ENCODE results near the gene GPATCH8. TPM values are rescaled to one million over a fixed set of nuclear protein-coding genes. Genes with fewer than 3 reads are reported as not detected.
"Not testable (repeated sequence)": the region's sequence is repeated elsewhere in the genome, so short reads cannot be mapped to it uniquely, and the experiment has no call there.

The GPATCH8 gene
- total RNA-seq, 1 donor from 2014 or later = 16.6 TPM

DNA sequence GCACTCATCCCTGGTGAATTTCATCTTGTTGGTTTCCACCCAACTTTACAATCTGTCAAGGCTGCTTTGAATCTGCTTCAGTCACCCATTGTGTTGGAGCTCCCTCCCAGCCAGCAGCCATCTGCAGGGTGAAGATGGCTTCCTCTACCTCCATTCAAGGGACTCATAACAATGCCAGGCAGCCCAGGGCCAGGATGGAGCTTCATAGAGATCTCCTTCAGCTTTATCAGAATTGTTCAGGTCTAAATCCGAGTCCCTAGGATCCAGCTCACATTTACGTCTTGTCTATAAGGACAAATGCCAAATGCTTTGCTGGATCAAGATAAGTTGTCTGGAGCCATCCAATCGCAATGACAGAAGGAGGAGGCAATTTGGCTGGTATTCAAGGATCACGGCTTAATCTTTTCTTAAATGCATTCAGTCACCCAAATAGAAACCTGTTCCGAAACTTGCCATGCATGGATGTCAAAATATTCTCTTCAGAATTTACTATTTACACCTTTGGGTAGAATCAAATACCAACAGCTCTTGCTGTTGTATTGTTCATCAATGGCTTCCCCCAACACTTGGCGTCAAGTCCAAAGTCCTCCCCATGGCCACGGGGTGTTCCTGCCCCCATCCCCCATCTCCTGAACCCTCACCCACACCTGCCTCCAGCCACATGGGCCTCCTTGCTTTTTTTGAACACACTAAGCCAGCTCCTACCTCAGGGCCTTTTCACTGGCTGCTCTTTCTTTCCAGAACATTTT, 135.8 kb downstream of the GPATCH8 start:
- Histone ChIP-seq H3K27ac (replicated peaks) (no peak overlapping the region), H3K4me1 (peaks cover 15% of the 10 kb centered on the region), H3K36me3 (no peaks in the 10 kb centered on the region), H3K9me3 (replicated peaks) (no peaks in the 10 kb centered on the region), H3K27me3 (ENCODE audit: low read depth) (peaks cover 72% of the 10 kb centered on the region), H3K4me3 (no peak overlapping the region)
- TF ChIP-seq, protein P1, sequence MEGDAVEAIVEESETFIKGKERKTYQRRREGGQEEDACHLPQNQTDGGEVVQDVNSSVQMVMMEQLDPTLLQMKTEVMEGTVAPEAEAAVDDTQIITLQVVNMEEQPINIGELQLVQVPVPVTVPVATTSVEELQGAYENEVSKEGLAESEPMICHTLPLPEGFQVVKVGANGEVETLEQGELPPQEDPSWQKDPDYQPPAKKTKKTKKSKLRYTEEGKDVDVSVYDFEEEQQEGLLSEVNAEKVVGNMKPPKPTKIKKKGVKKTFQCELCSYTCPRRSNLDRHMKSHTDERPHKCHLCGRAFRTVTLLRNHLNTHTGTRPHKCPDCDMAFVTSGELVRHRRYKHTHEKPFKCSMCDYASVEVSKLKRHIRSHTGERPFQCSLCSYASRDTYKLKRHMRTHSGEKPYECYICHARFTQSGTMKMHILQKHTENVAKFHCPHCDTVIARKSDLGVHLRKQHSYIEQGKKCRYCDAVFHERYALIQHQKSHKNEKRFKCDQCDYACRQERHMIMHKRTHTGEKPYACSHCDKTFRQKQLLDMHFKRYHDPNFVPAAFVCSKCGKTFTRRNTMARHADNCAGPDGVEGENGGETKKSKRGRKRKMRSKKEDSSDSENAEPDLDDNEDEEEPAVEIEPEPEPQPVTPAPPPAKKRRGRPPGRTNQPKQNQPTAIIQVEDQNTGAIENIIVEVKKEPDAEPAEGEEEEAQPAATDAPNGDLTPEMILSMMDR (IDR thresholded peaks at IDR 0.05; ENCODE audit: borderline replicate concordance) = no peak
- intact Hi-C loops (cut with micrococcal nuclease) = no loop called here
- no peak for DNase-seq

DNA sequence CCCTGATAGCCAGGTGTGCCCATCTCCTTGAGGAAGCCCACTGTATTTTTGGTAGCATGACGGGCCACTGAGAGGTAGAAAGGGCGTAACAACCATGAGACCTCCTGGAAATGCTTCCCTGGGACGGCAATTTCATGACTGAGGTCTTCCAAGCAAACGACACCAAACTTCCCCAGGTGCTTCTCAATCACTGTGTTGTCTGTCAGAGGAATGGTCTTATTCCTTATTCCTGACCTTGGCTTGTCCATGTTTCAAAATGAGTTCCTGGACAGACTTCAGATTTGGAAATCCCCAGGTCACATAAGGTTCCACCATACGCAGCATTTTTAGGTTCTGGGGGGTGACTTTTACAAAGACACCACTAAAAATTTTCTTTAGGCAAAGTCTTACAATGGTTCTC, 138.2 kb downstream of the GPATCH8 start:
- DNase-seq; H3K9me3 ChIP-seq (replicated peaks); H3K27ac ChIP-seq (replicated peaks); intact Hi-C loops (cut with micrococcal nuclease); H3K36me3 ChIP-seq; H3K4me3 ChIP-seq: not testable (repeated sequence)
- H3K27me3 ChIP-seq (ENCODE audit: low read depth) = peaks cover 60% of the 10 kb centered on the region
- H3K4me1 ChIP-seq = peaks cover 30% of the 10 kb centered on the region

DNA sequence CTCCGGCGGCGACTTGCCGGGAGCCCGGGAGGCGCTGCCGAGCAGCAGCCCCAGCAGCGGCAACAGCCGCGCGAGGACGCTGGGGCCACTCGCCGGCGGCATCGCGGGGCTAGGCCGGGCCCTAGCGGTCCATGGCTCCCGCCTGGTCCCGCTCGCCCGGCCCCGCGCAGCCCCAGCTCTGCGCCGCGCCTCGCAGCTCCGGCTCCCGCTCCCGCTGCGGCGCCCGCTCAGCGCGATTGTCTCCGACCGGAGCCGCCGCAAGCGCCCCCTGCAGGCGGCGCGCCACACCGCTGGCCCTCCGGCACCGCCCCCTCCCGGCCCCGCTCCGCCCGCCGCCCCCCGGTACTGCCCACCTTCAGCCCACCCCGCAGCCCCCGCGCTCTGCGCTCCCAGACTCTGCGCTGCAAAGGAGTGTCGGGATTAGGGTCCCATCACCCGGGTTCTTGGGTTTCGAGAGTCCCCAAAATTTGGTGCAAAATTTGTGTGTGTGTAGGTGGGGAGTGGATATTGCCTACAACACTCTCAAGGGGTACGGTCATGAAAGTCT, 139.5 kb downstream of the GPATCH8 start, which contains the start of gene FAM171A2:
Gene FAM171A2 (minus strand): TSS at position 241 of the 547 bp plus-strand sequence. CDS start 139 bp downstream, at position 102.
- intact Hi-C loops (cut with micrococcal nuclease) = no loop called here
- TF ChIP-seq, protein P1 (IDR thresholded peaks at IDR 0.05; ENCODE audit: borderline replicate concordance) = peak; percentile 93
- Histone ChIP-seq H3K27me3 (ENCODE audit: low read depth) (peaks cover 49% of the 10 kb centered on the region), H3K4me3 (peak within 1 kb of the TSS; percentile 79), H3K4me1 (peaks cover 30% of the 10 kb centered on the region), H3K36me3 (no peaks in the 10 kb centered on the region), H3K9me3 (replicated peaks) (no peaks in the 10 kb centered on the region), H3K27ac (replicated peaks) (peak within 1 kb of the TSS; percentile 6)
- DNase-seq = peak; percentile 60

DNA sequence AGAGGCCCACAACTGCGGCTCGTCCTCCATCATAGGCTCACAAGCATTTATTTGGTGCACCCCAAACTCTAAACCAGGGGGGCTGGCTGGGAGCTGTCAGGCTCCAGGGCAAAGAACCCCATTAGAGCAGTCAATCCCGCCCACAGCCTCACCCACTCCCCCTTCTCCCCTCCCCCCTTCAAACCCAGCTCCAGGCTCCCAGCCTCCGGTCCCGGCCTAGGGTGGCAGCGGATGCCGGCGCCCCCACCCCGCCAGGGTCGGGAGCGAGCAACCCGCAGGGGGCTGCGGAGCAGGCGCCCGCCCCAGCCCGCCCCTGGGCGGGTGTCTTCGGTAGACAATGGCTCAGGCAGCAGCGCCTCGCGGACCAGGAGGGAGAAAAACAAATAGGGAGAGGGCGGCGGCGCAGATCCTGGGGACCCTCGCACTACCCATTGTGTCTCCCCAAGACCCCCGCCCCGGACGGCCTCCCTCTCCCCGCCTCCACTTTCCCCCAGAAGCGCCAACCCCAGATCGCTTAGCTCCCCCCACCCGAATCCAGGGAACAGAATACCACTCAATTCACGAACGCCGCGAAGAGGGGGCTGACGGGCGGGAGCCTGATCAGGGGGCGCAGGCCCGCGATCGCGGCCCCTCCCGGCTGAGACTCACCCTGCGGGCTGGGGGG, 140.1 kb downstream of the GPATCH8 start:
- Histone ChIP-seq H3K4me1 (peaks cover 30% of the 10 kb centered on the region), H3K4me3 (peak overlapping the region; percentile 79), H3K9me3 (replicated peaks) (no peaks in the 10 kb centered on the region), H3K27ac (replicated peaks) (peak overlapping the region; percentile 6), H3K27me3 (ENCODE audit: low read depth) (peaks cover 44% of the 10 kb centered on the region), H3K36me3 (no peaks in the 10 kb centered on the region)
- intact Hi-C loops (cut with micrococcal nuclease) = no loop called here
- DNase-seq = no peak
- TF ChIP-seq, protein P1 (IDR thresholded peaks at IDR 0.05; ENCODE audit: borderline replicate concordance) = no peak

DNA sequence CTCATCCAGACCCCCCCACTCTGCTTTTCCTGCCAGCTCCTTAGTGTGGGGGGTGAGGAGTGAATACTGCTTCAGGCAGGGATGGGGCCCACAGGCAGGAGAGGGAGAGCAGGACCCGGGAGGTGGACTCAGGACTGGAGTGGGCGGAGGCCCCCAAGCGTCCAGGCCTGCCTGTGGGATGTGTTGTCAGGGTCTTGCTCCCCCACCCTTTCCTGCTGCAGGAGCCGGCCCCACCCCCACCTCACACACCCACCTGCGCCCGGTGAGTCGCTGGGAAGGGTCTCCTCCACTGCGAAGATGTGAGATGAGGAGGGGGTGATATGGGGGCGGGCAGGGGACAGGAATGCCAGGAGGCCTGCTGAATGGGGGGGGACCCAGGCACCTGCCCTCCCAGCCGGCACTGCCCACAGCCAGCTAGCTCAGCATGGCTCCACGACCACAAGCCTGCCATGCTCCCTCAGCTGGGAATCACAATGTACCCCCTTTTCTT, 140.7 kb downstream of the GPATCH8 start:
- H3K4me3 ChIP-seq = peak overlapping the region; percentile 79
- intact Hi-C loops (cut with micrococcal nuclease) = no loop called here
- no peaks in the 10 kb centered on the region for H3K9me3 ChIP-seq (replicated peaks)
- H3K27me3 ChIP-seq (ENCODE audit: low read depth) = peaks cover 41% of the 10 kb centered on the region
- H3K27ac ChIP-seq (replicated peaks) = no peak overlapping the region
- H3K36me3 ChIP-seq = no peaks in the 10 kb centered on the region
- DNase-seq = no peak
- TF ChIP-seq, protein P1 (IDR thresholded peaks at IDR 0.05; ENCODE audit: borderline replicate concordance) = no peak
- peaks cover 30% of the 10 kb centered on the region for H3K4me1 ChIP-seq

All from left ventricle myocardium inferior (tissue), 1 donor.